Gastroesophageal sphincter (tissue), 4 donors: Measurements from ENCODE around the gene SPTLC1. TPM values are rescaled to one million over a fixed set of nuclear protein-coding genes. Genes with fewer than 3 reads are reported as not detected.
A peak's percentile ranks its signal among the peaks of the same experiment; 100 is the strongest.
"Not testable (repeated sequence)": the region's sequence is repeated elsewhere in the genome, so short reads cannot be mapped to it uniquely, and the experiment has no call there.

Source experiments
- ATAC-seq: fragments of 150-250 bp; one replicate; pipeline ENCODE4 v1.9.1; 2016; ENCODE audit warnings: mild to moderate bottlenecking, moderate library complexity
- H3K27ac ChIP-seq, 4 donors: fragments of 200-600 bp; sonication (generic) in 3 of 4; 1 replicate in 3 of 4; 2 replicates in 1 of 4; pipeline ENCODE4 v1.5.1; 2016 to 2019
- H3K27me3 ChIP-seq: fragments of 200-600 bp; sonication (generic); one replicate; pipeline ENCODE4 v1.5.1; 2019
- H3K36me3 ChIP-seq, 2 donors: fragments of 200-600 bp; sonication (generic); one replicate each; pipeline ENCODE4 v1.5.1; 2019; ENCODE audit warnings: control low read depth in 1 of 2
- H3K4me1 ChIP-seq, 3 donors: fragments of 200-600 bp; sonication (generic); 1 replicate in 2 of 3; 2 replicates in 1 of 3; pipeline ENCODE4 v1.5.1; 2016 to 2019; ENCODE audit warnings: control low read depth in 2 of 3
- H3K4me3 ChIP-seq, 2 donors: fragments of 200-600 bp; sonication (generic); one replicate each; pipeline ENCODE4 v1.5.1; 2019; ENCODE audit warnings: mild to moderate bottlenecking in 1 of 2, moderate library complexity in 1 of 2
- H3K9me3 ChIP-seq, 3 donors: fragments of 200-600 bp; sonication (generic); one replicate each; pipeline ENCODE4 v1.5.1; 2017 to 2019; ENCODE audit warnings: control low read depth in 2 of 3
- EP300 ChIP-seq: sonication (generic); formaldehyde crosslinking; IDR thresholded peaks from one replicate; pipeline ENCODE4 v1.6.1; 2017; ENCODE audit warnings: antibody characterized with exemption, mild to moderate bottlenecking
- POLR2A ChIP-seq, 2 donors: fragments of 450-650 bp; IDR thresholded peaks; one replicate each; pipeline ENCODE4 v1.6.1; 2017; ENCODE audit warnings: antibody characterized with exemption in 2 of 2, mild to moderate bottlenecking in 2 of 2, moderate library complexity in 1 of 2
- POLR2AphosphoS5 ChIP-seq: sonication (generic); formaldehyde crosslinking; IDR thresholded peaks from one replicate; pipeline ENCODE4 v1.6.1; 2017; ENCODE audit warnings: antibody characterized with exemption
- WGBS, 2 donors: methylation state at CpG; one replicate each; pipeline ENCODE4 v1.1.5; 2018; ENCODE audit warnings: low coverage in 1 of 2; 5-methylcytosine and 5-hydroxymethylcytosine counted together
- total RNA-seq, 4 donors: library from RNA; depleted of rRNA; stranded (reverse); fragments of >200 nt; gene quantifications; one replicate each; pipeline ENCODE4 v1.1.0, GENCODE V29; 2016
- TF ChIP-seq, protein P1 (sequence below), 4 experiments: fragments of 200-600 bp in 2 of 4; fragments of 450-650 bp in 2 of 4; sonication (generic) in 1 of 4; IDR thresholded peaks; one replicate each; pipeline ENCODE4 v1.5.1; 2017 to 2019; ENCODE audit warnings: antibody characterized with exemption in 4 of 4, mild to moderate bottlenecking in 2 of 4, moderate library complexity in 2 of 4

The SPTLC1 gene
- total RNA-seq, 4 donors from 2014 or later, result 56.0 to 73.9 (median 64.0) TPM

DNA sequence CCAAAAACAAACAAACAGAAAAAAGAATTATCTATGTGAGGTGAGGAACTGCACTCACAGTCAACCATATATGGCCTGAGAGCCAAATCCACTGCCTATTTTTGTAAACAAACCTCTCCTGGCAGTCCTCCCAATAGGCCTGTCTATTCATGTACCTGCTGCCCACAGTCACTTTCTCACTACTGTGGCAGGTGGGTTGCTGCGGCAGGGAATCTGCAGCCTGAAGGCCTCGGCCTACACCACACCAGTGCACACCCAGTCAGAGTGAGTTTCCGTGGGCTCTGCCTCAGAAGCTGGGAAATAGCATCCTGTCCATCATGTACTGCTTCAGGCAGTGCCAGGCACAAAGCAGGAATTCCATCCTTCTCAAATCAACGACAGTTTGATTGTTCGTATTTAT, 82.3 kb downstream of the SPTLC1 start:
- TF ChIP-seq, protein P1, sequence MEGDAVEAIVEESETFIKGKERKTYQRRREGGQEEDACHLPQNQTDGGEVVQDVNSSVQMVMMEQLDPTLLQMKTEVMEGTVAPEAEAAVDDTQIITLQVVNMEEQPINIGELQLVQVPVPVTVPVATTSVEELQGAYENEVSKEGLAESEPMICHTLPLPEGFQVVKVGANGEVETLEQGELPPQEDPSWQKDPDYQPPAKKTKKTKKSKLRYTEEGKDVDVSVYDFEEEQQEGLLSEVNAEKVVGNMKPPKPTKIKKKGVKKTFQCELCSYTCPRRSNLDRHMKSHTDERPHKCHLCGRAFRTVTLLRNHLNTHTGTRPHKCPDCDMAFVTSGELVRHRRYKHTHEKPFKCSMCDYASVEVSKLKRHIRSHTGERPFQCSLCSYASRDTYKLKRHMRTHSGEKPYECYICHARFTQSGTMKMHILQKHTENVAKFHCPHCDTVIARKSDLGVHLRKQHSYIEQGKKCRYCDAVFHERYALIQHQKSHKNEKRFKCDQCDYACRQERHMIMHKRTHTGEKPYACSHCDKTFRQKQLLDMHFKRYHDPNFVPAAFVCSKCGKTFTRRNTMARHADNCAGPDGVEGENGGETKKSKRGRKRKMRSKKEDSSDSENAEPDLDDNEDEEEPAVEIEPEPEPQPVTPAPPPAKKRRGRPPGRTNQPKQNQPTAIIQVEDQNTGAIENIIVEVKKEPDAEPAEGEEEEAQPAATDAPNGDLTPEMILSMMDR (IDR thresholded peaks at IDR 0.05), result no peak
- TF ChIP-seq POLR2AphosphoS5 (no peak), POLR2A (IDR thresholded peaks at IDR 0.05) (no peak), EP300 (no peak)
- Histone ChIP-seq H3K9me3 (no peaks in the 10 kb centered on the region), H3K4me3 (no peak overlapping the region), H3K27me3 (no peaks in the 10 kb centered on the region), H3K36me3 (peaks cover 0 to 63% of the 10 kb centered on the region in 2 donors), H3K4me1 (peaks cover 11 to 38% (median 14%) of the 10 kb centered on the region in 3 donors), H3K27ac (no peak overlapping the region)
- 83 to 100% methylated on average over 2 to 5 of the region's 5 CpGs for WGBS, 2 donors
- ATAC-seq, result no peak

DNA sequence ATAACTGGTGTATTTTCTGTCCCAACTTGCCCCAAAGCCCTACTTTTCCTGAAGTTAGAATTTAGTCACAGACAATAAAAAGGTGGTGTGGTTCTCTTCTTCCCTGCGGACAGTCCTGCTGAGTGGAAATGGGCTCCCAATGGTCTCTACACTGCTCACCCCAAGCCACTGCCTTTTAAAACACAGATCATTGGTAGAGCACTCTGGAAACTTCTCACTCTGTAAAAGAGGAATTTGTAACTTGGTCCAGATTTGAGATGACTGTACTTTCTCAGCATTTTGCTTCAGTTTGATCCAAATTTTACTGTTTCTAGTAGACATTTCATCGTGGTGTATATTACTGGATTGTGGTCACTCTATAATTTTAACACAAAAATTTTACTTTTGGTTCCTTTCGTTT, 84.8 kb downstream of the SPTLC1 start:
- Histone ChIP-seq H3K9me3 (no peaks in the 10 kb centered on the region), H3K4me3 (no peak overlapping the region), H3K4me1 (peaks cover 0 to 13% (median 0%) of the 10 kb centered on the region in 3 donors), H3K27me3 (no peaks in the 10 kb centered on the region), H3K27ac (no peak overlapping the region), H3K36me3 (peaks cover 0 to 47% of the 10 kb centered on the region in 2 donors)
- ATAC-seq, result no peak
- WGBS, 2 donors, result 92 to 100% methylated on average over 1 to 3 of the region's 3 CpGs
- TF ChIP-seq EP300, result no peak
- no peak for TF ChIP-seq POLR2A (IDR thresholded peaks at IDR 0.05)
- no peak for TF ChIP-seq POLR2AphosphoS5
- TF ChIP-seq, protein P1 (IDR thresholded peaks at IDR 0.05), result no peak

DNA sequence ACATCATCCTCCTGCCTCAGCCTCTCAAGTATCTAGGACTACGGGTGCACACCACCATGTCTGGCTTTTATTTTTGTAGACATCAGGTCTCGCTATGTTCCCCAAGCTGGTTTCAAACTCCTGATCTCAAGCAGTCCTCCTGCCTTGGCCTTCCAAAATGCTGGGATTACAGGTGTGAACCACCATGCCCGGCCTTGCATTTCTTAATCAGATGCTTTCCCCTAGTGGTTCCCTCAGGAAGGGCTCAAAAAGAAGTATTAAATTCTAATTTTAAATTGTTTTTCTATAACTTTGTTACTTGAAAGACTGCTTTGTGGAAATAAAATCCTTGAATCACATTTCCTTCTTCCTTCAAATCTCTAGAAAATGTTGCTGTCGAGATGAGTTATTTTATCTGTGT, 85.7 kb downstream of the SPTLC1 start:
- no peak overlapping the region for H3K27ac ChIP-seq
- no peaks in the 10 kb centered on the region for H3K27me3 ChIP-seq
- TF ChIP-seq, protein P1 (IDR thresholded peaks at IDR 0.05), result peak in 1 of 4 experiments; percentile 15
- no peak for TF ChIP-seq EP300
- no peak for TF ChIP-seq POLR2AphosphoS5
- no peak for TF ChIP-seq POLR2A (IDR thresholded peaks at IDR 0.05)
- peaks cover 0 to 41% of the 10 kb centered on the region in 2 donors for H3K36me3 ChIP-seq
- WGBS, 2 donors, result 80 to 98% methylated on average over 3 to 4 of the region's 4 CpGs
- no peaks in the 10 kb centered on the region for H3K9me3 ChIP-seq
- ATAC-seq, result no peak
- H3K4me1 ChIP-seq, result peaks cover 0 to 5% (median 0%) of the 10 kb centered on the region in 3 donors
- H3K4me3 ChIP-seq, result no peak overlapping the region

DNA sequence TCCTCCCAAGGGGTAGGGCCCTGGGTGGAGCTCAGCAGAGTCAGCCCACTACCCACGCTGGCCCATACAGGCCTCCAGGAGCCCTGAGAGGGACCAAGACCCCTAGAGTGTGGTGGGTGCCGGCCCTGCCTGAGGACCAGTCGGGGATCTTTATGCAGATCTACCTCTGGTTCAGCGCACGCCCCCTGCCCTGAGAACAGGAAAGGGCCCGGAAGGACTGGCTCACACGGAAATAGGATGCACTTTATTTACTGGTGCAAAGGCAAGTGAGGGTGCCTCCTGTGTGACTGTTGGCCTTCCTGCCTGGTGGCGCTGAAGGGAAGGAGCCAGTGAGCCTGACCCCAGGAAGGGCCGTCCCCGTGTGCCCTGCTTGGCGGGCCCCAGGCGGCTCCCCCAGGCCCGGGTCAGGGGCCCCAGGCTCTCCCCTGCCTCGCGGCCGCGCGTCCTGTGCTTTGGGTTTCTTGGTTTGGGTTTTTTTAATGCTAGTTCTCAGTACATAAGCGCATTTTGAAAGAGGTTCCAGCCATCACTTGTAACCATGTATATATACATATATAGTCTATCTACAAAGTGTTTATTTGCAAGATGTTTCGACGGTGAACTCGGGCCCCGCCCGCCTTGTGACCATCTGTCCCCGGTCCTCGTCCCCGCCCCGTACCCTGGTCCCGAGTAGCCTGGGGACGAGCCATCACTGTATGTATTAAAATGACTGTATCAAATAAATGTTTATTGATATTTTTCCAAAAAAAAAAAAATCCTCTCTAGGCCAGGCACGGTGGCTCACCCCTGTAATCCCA, 88.8 kb downstream of the SPTLC1 start:
- Histone ChIP-seq H3K4me1 (no peaks in the 10 kb centered on the region), H3K27me3 (no peaks in the 10 kb centered on the region), H3K27ac (no peak overlapping the region), H3K9me3 (peaks cover 0 to 5% (median 0%) of the 10 kb centered on the region in 3 donors), H3K36me3 (peaks cover 0 to 10% of the 10 kb centered on the region in 2 donors), H3K4me3 (no peak overlapping the region)
- 88 to 90% methylated on average over 13 of the region's 31 CpGs for WGBS, 2 donors
- TF ChIP-seq POLR2AphosphoS5 (no peak), EP300 (no peak), POLR2A (IDR thresholded peaks at IDR 0.05) (no peak)
- TF ChIP-seq, protein P1 (IDR thresholded peaks at IDR 0.05), result no peak
- ATAC-seq, result no peak

DNA sequence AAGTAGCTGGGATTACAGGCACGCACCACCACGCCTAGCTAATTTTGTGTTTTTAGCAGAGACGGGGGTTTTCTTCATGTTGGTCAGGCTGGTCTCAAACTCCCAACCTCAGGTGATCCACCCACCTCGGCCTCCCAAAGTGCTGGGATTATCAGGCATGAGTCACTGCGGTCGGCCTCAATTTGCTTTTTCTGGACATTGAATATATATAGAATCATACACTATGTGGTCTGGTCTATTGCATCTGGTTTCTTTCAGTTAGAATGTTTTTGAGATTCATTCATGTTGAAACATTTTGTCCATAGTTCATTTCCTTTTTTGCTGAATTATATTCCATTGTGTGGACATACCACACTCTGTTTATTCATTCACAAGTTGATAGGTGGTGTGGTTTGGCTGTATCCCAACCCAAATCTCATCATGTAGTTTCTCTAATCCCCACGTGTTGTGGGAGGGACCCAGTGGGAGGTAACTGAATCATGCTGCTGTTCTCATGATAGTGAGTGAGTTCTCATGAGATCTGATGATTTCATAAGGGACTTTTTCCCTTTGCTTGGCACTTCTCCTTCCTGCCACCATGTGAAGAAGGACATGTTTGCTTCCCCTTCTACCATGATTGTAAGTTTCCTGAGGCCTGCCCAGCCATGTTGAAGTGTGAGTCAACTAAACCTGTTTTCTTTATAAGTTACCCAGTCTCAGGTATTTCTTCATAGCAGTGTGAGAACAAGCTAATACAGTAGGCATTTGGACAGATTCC, 93.2 kb downstream of the SPTLC1 start:
- H3K36me3 ChIP-seq, H3K4me3 ChIP-seq, H3K4me1 ChIP-seq, H3K27me3 ChIP-seq, H3K9me3 ChIP-seq, H3K27ac ChIP-seq, ATAC-seq: not testable (repeated sequence)
- 30 to 48% methylated on average over 2 to 7 of the region's 7 CpGs for WGBS, 2 donors
